ENCODE results near the gene PPP1R9A. TPM values are rescaled to one million over a fixed set of nuclear protein-coding genes. Genes with fewer than 3 reads are reported as not detected.

The PPP1R9A gene
- total RNA-seq, 1 experiment from 2014 or later, result 3.6 TPM

DNA sequence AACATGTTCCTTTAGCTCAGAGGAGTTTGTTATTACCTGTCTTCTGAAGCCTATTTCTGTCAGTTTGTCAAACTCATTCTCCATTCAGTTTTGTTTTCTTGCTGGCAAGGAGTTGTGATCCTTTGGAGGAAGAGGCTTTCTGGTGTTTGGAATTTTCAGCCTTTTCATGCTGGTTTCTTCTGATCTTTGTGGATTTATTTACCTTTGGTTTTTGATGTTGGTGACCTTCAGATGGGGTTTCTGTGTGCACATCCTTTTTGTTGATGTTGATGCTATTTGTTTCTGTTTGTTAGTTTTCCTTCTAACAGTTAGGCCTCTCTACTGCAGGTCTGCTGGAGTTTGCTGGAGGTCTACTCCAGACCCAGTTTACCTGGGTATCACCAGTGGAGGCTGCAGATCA, 118.6 kb downstream of the PPP1R9A start:
- no peak for DNase-seq (ENCODE audit: extremely low read depth, low read depth)

DNA sequence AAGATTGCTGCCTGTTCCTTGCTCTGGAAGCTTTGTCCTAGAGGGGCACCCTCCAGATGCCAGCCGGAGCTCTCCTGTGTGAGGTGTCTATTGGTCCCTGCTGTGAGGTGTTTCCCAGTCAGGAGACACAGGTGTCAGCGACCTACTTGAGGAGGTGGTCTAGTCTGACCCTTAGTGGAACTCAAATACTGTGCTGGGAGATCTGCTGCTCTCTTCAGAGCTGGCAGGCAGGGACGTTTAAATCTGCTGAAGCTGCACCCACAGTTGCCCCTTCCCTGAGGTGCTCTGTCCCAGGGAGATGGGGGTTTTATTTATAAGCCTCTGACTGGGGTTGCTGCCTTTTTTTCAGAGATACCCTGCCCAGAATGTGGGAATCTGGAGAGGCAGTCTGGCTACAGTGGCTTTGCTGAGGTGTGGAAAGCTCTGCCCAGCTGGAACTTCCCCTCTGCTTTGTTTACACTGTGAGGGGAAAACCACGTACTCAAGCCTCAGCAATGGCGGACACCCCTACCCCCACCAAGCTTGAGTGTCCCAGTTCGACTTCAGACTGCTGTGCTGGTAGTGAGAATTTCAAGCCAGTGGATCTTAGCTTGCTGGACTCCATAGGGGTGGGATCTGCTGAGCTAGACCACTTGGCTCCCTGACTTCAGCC, 119.2 kb downstream of the PPP1R9A start:
- no peak for DNase-seq (ENCODE audit: extremely low read depth, low read depth)

DNA sequence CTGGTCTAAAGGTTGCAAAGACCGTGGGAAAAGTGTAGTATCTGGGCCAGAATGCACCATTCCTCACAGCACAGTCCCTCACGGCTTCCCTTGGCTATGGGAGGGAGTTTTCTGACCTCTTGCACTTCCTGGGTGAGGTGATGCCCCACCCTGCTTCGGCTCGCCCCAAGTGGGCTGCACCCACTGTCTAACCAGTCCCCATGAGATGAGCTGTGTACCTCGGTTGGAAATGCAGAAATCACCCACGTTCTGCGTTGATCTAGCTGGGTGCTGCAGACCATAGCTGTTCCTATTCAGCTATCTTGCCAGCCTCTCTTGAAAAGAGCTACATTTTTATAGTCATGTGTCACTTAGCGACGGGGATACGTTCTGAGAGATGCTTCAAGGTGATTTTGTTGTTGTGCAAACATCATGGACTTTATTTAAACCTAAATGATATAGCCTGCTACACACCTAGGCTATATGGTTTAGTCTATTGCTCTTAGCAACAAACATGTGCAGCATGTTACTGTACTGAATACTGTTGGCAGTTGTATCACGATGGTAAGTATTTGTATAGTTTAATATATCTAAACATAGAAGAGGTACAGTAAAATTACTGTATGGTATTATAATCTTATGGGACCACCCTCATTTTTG, 120.0 kb downstream of the PPP1R9A start:
- no peak for DNase-seq (ENCODE audit: extremely low read depth, low read depth)

DNA sequence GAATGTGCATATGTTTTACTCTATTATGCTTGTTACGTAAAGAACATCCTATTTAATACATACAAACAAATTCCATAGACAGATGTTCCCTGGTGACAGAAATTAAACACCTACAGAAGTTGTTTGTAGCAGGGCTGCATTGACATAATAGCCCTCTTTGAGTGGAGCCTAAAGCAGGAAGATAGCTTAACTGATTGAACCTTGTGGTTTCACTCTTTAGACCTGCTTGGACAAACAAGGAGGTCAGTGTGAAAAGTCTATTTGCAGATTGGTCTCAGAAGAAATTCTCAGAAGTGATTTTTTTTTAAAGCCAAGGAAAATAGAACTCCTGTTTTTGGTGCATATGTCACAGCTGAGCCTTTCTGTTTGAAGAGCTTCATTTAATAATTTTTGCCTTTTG, 121.3 kb downstream of the PPP1R9A start:
- no peak for DNase-seq (ENCODE audit: extremely low read depth, low read depth)

DNA sequence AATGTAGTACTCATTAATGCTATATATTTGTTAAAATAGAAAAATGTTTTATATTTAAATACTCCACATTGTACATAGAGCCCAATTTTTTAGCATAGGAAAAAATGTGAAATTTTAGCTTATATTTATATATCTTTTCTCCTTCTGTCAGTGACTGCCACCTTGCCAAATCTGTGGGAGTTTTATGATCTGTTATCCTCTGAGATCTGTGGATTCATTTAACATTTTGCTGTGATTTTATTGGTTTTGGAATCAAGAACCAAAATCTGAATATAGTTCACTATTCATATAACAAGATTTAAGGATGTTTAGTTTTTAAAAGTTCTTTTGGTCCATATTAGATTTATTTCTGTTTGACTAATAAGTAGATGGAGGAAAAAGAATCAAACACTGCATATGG, 127.9 kb downstream of the PPP1R9A start:
- no peak for DNase-seq (ENCODE audit: extremely low read depth, low read depth)

DNA sequence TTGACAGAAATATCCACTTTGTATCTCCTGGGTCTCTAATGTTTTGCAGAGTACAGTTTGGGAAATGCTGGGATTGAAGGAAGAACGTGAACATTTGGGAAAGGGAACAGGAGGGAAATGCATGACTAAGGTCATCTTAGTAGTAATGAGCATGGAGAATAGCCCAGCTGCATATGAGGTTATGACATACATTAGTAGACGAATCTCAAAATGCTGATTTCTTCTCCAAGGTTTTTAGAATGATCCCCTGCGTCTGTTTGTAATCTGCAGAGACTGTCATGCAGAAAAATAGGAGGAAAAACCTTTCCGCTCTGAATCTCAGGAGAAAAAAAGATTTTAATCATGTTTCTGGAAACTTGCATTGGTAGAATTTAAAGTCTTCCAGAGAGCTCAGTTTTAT, 133.6 kb downstream of the PPP1R9A start:
- no peak for DNase-seq (ENCODE audit: extremely low read depth, low read depth)

DNA sequence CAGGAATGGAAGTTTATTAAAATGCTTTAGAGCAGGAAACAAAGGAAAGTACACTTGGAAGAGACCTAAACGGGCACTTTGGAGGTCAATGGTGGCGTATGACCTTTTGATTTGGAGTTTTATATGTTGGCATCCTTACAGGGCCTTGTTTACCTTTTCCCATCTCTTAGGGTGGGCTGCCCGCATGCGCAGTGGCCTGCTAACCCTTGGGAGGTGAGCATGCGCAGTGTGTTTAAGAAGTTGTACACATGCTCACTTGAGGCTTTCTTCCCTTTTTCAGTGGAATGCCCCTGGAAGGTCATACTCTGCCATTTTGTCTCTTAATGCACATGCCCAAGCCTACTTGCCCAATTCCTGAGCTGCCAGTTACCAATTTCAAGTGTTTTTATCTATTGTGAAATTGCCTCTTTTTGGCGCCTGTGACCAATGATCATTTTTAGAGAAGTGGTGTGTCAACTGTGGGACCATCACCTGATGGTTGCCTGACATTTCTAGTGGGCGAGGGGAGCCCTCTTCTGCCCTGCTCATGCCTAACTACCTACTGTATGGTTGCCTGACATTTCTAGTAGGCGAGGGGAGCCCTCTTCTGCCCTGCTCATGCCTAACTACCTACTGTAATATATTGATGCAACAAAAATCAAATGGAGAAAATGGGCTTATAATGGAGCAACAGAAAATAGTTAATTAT, 138.0 kb downstream of the PPP1R9A start:
- no peak for DNase-seq (ENCODE audit: extremely low read depth, low read depth)

DNA sequence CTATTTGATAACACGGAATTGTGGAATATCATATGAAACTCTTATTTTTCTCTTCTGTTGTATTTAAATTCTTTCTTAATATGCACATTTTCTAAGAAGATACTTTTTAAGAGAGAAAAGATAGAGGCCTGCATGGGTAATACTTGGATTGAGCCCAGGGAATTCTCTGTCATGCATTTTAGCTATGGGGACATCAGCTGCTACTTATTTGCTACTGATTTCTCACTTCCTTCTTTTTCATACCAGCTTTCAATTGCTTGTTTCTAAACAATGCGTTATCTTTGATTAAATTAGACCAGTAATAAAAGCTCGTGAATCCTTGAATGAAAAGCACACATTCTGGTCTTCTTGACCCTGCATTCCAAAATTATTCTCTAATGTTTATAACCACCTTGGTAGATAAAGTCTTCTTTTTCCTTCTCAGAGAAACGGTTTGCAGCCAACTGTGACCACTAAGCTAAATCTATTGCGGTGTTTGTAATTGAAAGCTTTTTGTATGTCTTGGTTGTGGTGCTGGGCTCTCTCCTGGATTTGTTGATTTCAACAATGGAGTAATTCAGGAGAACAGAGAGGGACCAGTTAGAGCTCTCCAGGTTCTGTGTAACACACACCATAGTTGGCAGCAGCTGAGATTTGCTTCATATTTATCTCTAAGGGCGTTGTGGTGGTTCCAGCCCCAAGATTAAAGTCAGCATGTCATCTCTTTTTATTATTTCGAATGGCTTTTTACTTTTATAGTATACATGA, 139.3 kb downstream of the PPP1R9A start:
- no peak for DNase-seq (ENCODE audit: extremely low read depth, low read depth)

DNA sequence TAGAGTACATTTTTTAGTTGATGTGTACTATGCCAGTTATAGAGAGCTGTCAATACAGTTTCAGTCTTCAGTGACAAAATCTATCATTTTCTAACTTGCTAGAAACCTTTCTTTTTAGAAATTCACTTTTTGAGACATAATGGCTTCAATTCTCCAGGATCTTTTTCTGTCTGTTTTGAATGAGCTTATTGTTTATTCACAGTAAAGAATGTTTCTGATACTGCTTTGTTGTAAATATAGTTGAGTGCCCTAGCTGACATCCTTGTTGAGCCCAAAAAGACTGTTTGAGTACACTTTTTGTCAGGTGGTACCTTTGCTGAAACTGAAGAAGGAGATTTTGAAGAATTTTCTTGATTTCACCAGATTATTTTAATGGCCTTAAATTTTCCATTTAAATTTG, 139.9 kb downstream of the PPP1R9A start:
- no peak for DNase-seq (ENCODE audit: extremely low read depth, low read depth)

DNA sequence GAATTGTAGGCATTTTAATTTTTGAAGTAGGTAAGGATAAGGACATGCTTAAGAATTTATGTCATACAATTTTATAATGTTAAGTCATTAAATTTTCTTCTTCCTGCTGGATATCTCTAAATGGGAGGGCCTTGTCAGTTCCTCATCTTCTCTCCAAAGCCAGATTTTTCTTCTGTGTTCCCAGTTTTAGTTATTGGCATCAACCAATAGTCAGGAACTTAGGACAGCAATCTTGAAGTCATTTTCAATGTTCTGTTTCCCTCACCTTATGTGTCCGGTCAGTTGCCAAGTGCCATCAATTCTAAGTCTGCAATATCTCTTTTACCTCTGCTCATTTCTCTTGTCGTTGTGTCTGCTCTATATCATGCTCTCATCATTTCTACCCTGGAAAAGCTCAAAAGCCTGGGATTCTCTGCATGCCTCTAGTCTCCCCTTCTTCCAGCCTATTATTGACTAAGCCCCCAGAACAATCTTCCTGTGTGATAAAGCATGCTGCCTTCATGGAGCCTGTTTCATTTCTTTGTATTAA, 145.2 kb downstream of the PPP1R9A start:
- no peak for DNase-seq (ENCODE audit: extremely low read depth, low read depth)

DNA sequence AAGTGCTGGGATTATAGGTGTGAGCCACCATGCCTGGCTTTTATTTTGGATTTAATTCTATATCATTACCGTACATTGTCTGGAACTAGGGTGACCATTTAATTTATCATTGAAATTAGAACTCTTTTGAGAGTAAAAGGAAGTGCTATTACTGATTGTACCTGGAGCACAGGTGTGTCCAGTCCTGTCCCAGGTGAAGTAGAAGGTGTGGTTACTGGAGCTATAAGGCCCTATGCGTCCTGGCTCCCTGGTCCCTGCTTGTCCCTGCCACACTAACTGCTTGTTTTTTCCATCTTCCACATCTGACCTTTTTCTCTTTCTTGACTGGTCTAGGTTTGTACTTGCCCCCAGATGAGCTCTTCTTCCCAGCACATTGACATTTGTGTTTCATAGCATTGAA, 147.0 kb downstream of the PPP1R9A start:
- DNase-seq (ENCODE audit: extremely low read depth, low read depth), result no peak

DNA sequence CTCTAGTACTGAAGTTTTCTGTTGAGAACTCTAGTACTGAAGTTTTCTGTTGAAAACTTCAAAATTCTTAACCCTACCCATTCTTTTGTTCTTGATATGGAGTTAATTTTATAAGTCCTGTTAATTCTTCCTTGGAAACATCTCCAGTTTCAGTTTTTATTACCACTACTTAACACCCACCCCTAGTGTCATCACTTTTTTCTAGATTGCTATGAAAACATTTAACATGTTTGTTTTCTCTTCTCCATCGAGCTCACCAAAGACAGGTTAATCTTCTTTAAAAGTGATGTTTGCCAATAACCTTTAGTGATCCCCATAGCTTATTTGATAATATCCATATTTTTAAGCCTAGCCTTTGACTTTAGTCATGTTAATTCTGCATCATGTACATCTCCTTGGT, 147.9 kb downstream of the PPP1R9A start:
- DNase-seq (ENCODE audit: extremely low read depth, low read depth), result no peak

DNA sequence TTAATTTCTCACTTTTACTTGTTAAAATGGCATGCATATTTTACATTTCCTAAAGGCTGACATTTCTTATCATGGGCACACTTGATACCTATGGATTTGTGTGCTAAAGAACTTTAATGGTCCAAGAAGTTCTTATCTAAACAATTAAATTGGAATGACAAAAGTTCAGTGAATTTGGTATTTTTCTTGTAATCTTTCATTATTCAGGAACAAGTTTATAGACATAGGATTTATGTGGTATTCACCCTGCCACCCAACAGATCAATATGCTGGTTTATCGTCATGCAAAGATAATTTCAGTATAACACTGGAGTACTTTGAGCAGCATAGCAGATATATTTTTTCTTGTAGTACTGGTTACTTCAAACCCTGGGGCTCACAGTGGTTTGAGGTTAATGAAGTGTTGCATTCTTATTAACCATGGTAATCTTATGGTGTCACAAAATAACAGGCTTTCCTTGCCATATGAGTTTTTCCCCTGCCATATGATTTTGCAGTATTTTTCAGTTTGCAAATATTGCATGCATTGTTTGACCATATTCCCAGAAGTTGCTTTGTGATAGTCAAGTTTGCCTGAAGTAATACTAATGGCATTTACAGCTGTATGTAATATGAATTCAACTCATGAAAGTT, 148.8 kb downstream of the PPP1R9A start:
- DNase-seq (ENCODE audit: extremely low read depth, low read depth), result no peak

DNA sequence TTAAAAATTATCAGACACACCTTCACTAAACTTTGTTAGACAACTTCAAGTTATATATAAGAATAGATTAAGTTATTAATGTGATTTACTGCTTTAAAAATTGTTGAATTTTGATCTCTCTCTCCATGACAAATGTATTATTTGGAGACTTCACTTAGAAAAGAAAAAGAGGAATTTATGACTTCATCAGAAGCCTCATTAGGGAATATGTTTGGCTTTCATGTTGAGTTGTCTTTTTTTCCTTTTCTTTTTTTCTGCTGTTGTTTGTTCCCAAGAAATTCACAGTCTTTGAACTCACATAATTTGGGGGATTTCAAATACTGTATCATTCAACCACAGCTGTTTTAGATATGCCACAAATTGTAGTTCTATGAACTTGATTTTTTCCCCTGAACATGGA, 149.5 kb downstream of the PPP1R9A start:
- DNase-seq (ENCODE audit: extremely low read depth, low read depth), result no peak

DNA sequence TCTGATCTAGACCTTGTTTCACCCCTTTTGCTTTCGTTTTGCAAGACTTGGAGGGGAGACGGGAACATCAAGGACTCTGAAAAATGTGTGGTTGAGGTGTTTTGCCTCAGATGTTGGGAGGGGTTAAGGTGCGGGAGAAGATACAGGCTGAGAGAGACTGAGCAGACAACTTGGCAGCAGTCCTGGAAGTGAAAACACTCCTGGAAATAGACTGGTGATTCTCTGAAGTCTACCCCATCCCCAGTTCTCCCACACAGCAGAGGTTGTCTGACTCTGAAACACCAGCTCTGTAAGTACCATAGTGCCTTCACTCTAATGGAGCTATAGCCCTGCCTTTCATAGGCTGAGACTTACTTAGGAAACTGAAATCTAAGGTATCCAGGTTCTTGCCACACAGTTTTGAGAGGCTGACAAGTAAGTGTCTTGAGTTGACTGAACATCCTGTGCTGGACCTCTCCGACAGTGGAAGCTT, 152.5 kb downstream of the PPP1R9A start:
- no peak for DNase-seq (ENCODE audit: extremely low read depth, low read depth)

DNA sequence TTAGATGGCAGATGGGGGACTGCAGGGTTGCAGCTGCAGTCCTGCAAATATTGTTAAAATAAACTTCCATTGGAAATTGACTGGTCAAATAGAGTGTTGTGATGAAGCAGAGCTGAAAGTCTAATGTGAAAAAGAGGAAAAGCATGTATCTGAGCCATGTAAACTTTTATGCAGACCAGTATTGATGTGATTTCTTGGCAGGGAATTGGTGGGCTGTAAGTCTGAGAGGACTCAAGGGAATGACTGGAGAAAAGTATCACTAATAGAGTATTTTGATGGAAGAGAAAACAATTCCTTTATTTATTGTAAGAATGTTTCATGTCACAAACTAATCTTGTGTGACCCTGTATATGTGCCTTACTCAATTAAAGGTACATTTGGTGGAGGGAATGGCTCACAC, 155.5 kb downstream of the PPP1R9A start:
- DNase-seq (ENCODE audit: extremely low read depth, low read depth), result no peak

DNA sequence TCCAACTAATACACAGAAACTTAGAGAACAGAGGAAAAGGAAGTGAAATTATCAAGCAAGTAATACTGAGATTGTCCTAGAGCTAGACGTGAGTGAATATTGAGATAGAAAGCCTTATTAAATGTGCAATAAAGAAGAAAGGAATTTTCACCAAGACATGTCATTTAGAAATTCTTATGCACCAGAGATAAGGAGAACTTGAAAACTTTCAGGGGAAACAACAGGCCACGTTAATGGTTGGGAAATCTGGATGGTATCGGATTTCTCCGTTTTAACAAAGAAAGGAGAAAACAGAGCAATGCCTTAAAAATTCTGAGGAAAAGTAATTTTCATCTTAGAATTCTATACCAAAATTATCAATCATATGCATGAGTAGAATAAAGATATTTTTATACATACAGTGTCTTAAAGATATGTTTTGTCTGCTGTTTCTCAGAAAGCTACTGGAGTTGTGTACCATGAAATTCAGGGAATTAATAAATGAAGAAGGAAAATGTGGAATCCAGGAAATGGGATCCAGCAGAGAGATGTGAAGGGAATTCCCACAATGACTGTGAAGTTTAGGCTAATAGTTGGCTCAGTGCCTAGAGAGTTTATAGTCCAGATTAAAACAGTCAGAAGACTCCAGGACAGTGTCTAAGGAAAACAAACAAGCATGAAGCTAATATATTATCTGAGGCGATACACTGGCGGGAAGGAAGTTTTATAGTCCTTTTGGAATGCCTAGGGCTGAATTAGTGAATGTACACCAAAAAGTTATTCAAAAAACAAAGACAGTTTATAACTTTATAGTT, 159.5 kb downstream of the PPP1R9A start:
- no peak for DNase-seq (ENCODE audit: extremely low read depth, low read depth)

DNA sequence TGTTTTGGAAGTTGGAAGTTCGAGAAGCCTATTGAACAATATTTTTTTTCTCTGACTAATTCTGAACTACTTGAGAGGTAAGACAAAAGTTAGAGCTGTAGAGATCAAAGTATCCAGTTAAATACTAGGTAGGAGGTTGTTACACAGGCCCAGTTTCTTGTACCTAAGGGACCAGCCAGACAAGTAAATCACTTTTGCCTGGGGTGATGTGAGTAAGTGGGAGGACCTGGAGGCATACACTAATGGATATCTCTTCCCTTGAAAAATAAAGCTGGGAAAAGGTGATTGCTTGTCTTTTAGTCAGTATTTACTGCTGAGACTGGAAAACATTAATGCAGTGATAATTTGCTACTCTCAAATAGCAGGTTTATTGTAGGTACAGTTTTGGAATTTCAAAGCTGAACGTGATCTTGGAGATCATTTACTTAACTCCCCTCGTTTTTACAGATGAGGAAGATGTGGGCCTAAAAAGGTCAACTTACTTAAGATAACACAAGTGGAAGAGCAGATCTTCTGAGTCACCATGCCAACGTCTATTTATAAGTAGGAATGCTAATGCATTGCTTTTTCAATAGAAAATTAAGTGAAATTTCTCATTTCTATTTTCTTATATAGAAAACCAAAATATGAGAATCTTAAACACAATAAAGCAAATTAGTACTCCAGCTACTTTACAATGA, 181.3 kb downstream of the PPP1R9A start:
- DNase-seq (ENCODE audit: extremely low read depth, low read depth), result no peak
